Urothelium cell line (cell line): ENCODE measurements around the gene LDLRAD4.
A peak's percentile ranks its signal among the peaks of the same experiment; 100 is the strongest.

Source experiments
- DNase-seq: peaks from one replicate; pipeline ENCODE4 v3.0.0; 2011; ENCODE audit warnings: low spot score, mixed read lengths
- FAIRE-seq: peaks from 2 replicates; lab custom pipeline; 2011; peaks lifted over from hg19 to GRCh38; lab: Jason Lieb, UNC

LDLRAD4 gene

DNA sequence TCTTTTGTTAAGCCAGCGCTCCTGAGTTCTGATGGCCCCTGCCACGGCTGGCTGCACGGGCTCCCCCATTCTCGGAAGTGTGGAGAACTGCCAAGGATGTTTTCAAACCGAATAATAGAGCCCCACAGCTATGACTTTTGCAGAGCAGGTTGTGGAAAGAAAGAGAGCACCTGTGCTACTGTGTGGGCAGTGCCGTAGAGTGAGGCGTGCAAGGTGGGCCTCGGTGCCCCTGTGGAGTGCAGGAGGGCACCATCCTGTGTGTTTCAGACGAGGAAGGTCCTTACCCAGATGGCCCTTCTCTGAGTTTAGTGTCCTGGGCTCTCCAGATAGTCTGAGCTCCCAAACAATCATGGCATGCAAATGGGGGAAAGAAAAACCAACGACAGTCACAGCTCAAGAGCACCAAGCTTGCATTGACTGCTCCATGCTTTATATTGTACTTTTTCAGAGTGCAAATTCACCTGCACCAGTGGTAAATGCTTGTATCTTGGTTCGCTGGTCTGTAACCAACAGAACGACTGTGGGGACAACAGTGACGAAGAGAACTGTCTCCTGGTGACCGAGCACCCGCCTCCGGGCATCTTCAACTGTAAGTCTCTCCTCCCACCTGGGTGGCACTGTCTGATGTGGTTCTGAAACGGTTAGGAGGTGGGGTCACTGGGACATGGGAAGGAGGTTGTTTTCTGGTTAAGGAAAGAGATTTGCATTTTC is 219.4 kb downstream of the LDLRAD4 start:
- DNase-seq, result no peak

DNA sequence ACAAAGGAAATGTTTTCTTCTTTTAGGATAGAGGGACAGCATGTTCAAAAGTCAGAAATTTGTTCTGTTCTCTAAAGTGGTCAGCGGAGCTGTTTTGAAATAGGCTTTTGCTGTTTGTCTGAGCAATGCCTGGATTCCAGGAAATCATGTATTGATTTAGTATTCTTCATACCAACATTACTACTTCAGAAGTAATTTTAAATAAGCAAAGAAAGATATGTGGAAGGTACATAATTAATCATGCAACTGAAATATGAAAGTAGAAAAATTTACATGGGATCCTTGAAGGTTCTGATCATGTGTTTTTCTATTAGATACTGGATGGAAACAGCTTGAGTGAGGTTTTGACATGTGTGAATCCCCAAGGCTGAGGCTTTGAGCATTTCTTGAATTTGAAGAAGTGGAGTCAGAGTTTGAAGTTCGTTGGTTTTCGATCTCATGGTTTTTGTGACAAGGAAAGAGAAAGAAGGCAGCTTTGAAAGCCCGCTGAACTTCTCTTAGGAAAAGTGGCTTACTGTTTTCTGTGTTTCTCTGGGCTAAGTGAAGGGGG is 220.0 kb downstream of the LDLRAD4 start:
- FAIRE-seq, result no peak
- DNase-seq, result no peak

More for the DNA sequence above, 219.4 kb downstream of the LDLRAD4 start:
- FAIRE-seq, result peak; percentile 85

DNA sequence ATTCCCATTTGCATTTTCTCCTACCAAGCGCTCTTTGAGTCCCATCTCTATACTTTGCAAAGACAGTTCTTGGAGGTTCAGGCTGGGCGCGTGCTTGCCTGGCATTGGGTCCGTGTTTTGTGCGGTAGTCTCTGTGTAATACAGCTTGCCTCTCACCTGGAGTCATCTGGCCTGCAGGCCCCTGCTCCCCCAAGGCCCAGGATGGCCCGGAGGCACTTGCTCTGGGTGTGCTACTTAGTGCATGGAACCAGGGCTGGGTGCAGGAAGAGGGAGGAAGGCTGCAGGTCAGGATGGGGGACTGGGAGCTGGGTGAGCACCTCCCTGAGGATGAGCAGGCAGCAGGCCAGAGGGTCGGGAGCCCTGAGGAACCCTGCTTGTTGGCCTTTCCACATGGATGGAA is 220.9 kb downstream of the LDLRAD4 start:
- FAIRE-seq, result peak; percentile 68
- DNase-seq, result no peak

DNA sequence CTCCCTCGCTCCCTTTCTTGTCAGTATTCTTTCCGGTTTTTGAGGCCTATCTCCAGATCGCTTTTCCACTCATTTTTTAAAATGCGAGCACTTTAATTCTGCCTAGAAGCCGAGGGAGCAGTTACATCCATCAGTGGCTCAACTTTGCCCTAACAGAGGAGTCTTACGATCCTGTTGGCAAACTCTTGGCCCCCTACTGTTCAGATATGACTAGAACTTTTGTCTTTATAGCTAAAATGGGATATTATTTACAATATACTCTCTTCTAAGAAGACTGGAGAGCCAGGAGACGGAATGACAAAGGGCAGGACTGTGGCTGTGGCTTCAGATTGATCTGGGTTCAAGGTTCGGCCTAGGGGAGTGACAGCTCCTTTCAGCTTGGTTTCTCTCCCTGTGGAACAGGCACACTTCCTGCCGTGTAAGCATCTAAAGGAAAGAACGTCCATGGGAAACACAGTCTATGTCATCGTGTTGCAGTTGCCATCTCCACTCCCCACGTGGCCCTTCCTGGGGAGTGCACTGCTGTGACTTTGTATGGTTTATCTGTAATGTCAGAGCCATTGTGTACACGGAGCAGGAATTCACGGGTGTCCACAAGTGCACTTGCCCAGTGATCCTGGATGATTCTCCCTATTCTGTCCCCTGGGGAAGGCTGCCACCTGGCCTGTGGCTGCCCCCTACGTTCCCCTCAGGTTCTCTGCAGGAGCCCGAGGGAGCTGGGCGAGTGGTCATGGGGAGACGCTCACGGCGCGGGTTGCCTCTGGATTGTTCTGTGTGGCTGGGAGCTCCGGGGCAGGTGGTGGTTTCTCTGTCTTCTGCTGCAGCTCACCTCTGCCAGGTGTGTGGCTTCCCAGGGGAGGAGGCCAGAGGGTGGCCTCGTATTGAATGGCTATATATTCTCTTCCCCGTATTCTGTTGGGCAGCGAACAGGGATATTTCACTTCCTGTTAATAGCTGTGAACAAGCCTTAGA is 222.0 kb downstream of the LDLRAD4 start:
- DNase-seq (no peak), FAIRE-seq (peak; percentile 23)

DNA sequence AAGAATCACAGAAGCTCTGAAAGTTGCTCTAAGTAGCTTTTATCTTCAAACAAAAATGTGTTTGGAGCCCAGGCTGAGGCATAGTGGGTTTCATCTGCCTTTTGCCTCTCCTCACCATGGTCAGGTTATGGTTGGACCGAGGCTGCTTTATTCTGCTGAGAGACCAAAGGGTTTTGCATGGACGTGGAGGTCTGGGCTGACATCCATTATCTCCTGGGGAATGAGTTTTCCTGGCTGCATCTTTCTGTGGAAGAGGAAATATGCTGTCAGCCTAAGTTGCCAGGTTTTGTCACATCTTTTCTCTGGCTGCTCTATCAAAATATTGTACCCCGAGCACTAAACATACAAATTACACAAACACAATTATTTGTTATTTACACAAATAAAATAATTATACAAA is 223.2 kb downstream of the LDLRAD4 start:
- peak; percentile 9 for FAIRE-seq

DNA sequence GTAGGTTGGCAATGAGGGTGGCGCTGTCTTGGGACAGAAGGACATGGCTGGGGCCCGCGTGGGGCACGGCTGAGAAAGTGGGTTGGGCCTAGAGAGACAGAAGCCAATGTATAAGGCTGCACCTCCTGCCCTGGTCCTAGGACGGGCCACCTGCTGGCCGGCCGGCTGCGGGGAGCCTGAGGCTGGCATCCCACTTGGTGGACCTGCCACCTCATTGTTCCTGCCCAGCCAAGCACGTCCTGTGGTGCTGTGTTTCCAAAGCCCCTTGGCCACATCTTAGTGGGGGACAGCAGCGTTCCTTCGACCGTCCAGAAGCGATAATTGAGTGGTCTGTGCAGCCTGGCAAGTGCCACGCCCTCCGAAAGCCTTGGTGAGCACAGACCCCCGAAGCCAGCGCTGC is 223.9 kb downstream of the LDLRAD4 start:
- DNase-seq, result no peak
- peak; percentile 87 for FAIRE-seq

More for the DNA sequence above, 223.2 kb downstream of the LDLRAD4 start:
- DNase-seq, result no peak

DNA sequence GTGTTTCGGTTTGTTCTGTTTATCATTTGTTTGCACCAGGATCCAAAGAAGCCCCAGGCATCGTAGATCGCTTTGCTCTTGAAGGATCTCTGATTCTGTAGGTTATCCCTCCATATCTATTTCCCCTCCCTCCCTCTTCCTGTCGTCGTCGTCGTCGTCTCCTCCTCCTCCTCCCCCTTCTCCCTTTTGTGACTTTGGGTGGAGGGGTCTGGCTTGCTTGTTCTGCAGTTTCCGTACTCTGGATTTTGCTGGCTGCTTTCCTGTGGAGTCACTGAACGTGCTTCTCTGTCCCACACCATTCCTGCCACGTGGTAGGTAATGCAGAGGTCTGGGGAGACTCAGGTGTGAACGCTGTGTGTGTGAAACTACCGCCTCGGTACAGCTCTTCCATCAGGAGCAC is 225.0 kb downstream of the LDLRAD4 start:
- no peak for DNase-seq

DNA sequence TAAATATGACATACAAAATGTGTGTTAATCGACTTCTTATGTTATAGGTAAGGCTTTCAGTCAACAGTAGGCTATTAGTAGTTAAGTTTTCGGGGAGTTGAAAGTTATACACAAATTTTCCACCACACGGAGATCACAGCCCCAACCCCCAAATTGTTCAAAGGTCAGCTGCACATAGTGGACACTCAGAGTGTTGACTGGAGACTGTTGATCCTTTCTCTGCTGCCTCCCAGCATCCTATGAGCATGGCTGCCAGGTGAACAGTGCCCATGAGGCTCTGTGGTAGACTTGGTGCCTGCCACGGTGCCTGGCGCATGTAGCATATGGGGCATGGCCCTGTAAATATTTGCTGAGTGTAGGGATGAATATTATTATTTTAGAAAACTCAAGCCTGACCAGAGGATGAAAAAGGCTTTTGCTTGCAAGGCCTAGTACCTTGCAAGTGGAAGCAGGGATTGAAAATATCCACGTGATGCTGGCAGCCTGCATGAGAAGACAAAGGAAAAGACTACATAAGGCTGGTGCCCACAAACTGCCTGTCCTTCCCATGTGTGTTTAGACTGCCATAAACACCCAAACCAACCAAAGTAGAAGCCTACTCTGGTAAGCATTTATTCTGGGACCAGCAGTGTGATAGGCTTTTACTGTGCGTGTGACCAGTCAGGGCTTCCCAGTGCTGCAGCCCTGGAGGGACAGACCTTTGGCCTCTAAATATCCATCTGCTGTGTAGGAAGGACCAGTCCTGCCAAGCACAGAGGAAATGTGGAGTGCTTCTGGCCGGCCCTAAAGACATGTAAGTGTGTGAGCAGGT is 226.1 kb downstream of the LDLRAD4 start:
- no peak for DNase-seq
- FAIRE-seq, result peak; percentile 35

More for the DNA sequence above, 225.0 kb downstream of the LDLRAD4 start:
- peak; percentile 94 for FAIRE-seq

DNA sequence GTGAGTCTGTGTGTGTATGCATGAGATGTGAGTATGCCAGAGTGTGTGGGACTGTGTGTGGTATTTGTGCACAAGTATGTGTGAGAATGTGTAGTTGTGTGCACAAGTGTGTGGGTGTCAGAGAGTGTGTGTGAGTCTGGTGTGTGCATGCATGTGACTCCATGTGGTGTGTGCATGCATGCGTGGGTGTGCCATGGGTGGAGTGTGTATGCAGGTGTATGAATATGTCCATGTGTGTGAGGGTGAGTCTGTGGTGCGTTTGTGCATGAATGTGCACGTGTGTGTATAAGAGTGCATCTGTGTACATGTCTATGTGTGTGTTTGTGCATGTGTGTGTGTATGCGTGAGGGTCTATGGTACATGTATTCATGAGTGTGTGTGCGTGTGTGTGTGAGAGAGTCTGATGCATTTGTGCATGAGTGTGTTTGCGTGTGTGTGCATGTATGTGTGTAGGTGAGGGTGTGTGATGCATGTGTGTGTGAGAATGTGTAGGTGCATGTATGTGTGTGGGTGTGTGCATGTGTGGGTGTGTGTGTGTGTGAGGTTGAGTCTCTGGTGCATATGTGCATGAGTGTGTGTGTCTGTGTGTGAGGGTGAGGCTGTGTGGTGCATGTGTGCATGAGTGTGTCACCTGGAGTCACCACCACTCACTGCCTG is 226.8 kb downstream of the LDLRAD4 start:
- FAIRE-seq (peak; percentile 100), DNase-seq (no peak)

DNA sequence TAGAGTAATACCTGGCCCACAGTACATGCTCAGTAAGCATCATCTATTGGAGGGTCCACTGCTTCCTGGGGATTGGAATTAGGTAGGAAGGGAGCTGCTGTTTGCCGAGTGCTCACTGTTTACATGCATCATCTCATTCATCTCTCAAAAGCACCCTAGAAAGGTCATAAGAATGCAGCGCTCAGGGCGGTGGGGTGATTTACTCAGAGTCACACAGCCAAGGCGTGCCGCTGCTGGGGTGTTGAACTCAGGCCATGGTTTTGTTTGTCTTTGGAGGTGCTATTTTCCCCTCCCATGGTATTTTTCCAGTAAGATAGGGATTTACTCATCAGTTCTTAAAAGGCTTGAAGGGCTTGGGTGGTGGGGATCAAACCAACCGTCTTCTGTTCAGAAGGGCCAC is 227.5 kb downstream of the LDLRAD4 start:
- FAIRE-seq (no peak), DNase-seq (no peak)

DNA sequence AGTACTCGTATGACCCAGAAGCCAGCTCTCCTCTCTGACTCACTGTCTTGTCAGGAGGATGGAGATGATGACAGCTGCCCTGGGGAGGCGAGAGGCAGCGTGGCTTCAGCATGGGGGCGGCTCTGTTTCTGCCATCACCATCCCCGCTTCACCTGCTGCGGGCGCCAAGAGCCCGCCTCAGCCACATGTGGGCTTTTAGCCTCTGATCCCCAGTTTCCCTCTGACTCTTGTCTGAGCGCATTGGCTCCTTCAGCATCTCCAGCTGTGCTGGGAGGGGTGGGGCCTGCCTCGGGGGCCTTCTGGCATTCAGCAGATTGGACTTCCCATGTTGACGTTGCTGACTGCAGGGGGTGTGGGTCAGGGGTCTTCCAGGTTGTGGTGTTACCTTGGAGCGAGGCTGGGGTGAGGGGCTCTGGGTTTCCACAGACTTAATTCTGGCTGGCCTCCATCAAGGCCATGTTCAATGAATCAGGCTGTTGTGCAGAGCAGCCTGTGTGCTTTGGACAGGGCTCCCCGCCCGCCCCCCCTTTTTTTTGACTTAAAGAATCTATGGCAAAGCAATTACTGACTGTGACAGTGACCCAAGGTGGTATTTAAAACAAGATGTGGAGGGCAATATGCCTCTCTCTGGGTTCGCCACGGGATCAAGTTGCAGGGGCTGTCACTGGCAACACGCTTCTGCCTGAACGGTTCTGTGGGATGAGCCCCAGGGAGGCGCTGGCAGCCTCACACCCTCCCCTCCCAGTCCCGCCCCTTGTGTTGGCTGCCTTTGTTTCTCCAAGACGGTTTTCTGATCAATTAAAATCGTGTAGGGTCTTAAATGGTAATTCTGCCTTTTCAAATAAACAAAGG is 228.3 kb downstream of the LDLRAD4 start:
- peak; percentile 98 for FAIRE-seq

DNA sequence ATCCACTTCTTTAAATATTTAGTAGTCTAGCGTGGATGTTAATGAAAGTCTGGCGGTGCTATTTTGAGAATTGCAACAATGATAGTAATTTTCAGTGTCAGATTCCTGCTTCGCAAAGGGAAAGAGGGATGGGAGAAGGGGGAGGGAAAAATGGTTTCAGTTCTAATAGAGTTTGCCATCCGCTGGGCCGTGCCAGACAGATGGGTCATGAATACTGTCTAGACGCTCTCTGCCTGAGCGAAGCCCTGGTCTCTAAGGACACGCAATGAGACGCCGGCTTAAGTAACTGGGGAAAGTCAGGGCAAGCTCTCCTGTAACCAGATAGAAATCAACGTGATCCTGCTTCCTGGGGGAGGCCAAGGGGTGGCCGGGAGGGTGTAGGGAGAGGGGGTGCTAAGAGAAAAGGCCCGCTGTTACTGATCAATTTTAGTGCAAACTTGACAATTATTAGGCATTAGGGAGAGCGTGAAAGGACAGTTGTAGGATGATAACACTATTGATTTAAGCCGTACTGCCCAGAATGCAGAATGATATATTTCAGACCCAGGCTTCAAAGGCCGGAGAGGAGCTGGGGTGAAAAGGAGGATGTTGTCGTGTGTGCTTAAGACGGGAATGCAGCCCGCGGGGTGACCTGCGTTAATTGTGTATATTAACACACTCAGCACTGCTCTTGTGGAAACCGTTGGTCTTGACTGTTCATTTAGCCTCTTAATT is 229.2 kb downstream of the LDLRAD4 start:
- peak; percentile 99 for FAIRE-seq
- DNase-seq, result peak; percentile 94

More for the DNA sequence above, 228.3 kb downstream of the LDLRAD4 start:
- peak; percentile 62 for DNase-seq

DNA sequence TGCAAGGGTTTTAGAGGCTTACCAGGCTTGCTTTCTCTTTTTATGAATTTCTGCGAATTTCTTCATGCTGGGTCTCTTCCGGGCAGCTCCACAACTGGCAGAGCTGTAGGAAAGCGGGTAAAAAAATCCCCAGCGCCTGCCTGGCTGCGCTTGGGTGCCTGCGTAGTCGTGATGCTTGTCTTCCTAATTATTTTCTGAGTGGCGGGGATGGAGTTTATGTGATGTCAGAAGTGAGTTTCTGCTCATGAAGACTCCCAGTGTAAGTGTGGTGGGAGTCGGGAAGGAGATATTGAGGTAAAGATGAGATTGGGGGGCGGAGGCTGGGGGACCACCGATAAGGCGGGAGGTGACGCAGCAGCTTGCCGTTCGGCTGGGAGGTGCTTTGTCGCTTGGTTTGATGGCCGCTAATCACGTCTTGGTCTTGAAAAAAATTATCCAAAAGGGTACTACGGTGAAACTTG is 229.8 kb downstream of the LDLRAD4 start:
- no peak for DNase-seq
- no peak for FAIRE-seq

DNA sequence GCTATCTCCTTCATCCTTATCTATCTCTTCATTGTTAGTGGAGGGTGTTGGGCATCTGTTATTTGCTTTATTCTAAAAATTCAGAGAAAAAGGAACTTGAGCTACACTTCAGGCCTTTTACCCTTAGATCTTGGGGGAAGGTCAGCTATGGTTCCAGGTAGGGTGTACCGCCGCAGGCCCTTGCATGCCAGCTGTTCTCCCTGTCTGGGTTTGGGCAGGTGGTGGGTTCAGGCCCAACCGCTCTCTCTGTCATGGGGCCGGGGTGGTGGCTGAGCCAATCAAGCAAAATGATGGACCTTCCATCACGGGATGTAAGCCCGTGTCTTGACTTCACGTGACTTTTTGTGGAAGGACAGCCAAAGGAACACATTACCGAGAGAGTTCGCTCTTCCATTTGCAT is 231.1 kb downstream of the LDLRAD4 start:
- FAIRE-seq, result peak; percentile 72
- no peak for DNase-seq

DNA sequence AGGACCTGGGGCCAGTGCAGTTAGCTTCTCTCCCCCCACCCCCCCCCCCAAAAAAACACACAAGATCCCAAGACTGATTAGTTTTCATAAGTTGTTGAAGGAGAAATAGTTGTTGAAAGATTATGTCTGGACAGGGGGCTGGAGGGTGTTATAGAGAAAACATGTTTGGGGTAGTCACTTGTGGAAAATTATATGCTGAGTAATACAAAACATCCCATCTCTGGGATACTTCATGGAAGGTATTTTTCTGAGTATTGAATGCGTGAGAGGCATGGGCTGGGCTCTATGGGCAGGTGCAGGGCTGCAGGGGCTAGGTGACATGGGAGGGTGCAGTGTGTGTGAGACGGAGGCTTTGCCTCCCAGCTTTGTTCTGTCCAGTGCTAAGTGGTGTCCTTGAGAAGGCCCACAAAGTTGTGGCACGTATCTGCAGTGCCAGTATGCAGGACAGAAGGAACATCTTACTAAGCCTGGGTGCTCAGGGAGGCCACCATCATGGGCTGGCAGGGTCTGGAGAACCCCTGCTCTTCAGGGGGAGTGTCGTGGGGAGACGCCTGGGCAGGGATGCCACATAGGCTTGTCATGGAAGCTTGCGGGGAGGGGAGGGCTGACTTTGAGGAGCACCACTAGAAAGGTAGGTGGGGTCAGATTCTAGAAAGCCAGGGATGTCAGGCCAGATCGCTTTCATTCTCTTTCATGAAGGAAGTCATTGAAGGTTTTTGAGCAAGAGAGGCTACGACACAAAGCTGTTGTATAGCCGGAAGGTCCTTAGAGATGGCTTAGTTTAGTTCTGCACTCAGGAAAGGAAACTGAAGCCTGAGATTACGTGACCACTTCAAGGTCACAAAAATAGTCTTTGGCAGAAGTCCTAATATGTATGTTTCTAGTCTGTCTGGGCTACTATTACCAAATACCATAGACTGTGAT is 232.0 kb downstream of the LDLRAD4 start:
- peak; percentile 83 for FAIRE-seq
- DNase-seq, result no peak

DNA sequence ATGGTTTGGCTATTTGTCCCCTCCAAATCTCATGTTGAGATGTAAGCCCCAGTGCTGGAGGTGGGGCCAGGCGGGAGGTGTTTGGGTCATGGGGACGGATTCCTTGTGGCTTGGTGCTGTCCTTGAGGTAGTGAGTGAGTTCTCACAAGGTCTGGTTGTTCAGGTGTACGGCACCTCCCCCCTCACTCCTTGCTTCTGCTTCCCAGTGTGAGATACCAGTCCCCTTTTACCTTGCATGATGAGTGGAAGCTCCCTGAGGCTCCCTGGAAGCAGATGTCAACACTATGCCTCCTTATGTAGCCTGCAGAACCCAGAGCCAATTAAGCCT is 232.6 kb downstream of the LDLRAD4 start:
- FAIRE-seq (no peak), DNase-seq (no peak)

DNA sequence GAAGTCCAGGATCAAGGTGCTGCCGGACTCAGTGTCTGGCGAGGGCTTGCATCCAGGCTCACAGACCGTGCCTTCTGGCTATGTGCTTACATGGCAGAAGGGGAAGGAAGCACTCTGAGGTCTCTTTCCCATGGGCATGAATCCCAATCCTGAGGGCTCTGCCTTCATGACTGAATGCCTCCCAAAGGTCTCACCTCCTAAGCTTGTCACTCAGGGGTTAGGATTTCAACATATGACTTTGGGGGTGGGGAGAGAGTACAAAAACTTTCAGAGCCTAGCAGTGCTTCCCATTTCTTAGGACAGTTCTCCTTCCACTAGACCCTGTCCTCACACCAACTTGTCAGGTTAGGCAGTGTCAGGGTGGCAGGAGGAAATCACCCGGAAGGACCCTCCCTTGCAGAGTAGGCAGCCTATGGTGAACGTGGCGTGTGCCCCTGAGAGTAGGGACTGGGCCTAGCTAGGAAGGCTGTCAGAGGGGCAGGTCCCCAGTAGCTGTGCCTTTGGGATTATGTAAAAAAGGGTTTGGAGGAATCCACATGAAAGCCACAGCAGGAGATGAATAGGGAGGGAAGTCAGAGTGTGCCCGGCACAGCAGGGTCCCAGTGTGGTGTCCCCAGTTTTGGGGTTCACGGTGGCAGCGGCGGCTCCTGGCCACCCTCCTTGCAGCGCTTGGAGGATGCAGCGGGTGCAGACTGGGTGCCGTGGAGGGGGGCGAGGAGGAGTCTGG is 233.3 kb downstream of the LDLRAD4 start:
- DNase-seq, result no peak
- FAIRE-seq, result no peak
